Osteocyte (in vitro differentiated cells): ENCODE results near the gene SLC39A11. TPM values are rescaled to one million over a fixed set of nuclear protein-coding genes. Genes with fewer than 3 reads are reported as not detected.
"Not testable (repeated sequence)": the region's sequence is repeated elsewhere in the genome, so short reads cannot be mapped to it uniquely, and the experiment has no call there.

ENCODE experiments used
- DNase-seq: peaks from one replicate; pipeline ENCODE4 v3.0.0; 2021; ENCODE audit warnings: mixed read lengths; ENCODE audit not compliant: unreplicated experiment; ENCODE audit errors: extremely low spot score
- H3K27ac Mint-ChIP-seq: one replicate; pipeline ENCODE4 v1.8.0; 2021; ENCODE audit warnings: mild to moderate bottlenecking, mixed read lengths; ENCODE audit not compliant: unreplicated experiment
- H3K27me3 Mint-ChIP-seq: one replicate; pipeline ENCODE4 v1.8.0; 2021; ENCODE audit warnings: mixed read lengths; ENCODE audit not compliant: unreplicated experiment
- H3K36me3 Mint-ChIP-seq: one replicate; pipeline ENCODE4 v1.8.0; 2021; ENCODE audit warnings: mixed read lengths; ENCODE audit not compliant: unreplicated experiment
- H3K4me1 Mint-ChIP-seq: one replicate; pipeline ENCODE4 v1.8.0; 2021; ENCODE audit warnings: mixed read lengths; ENCODE audit not compliant: unreplicated experiment
- H3K4me3 Mint-ChIP-seq: one replicate; pipeline ENCODE4 v1.8.0; 2021; ENCODE audit warnings: mild to moderate bottlenecking, moderate library complexity, mixed read lengths; ENCODE audit not compliant: unreplicated experiment
- H3K9me3 Mint-ChIP-seq: one replicate; pipeline ENCODE4 v1.8.0; 2021; ENCODE audit warnings: mixed read lengths; ENCODE audit not compliant: unreplicated experiment
- total RNA-seq: library from RNA; stranded (reverse); gene quantifications from 2 replicates; pipeline ENCODE4 v1.2.1, GENCODE V29; 2021
- TF ChIP-seq, protein P1 (sequence below): fragments of 200-600 bp; sonication (generic); IDR thresholded peaks from 2 replicates; pipeline ENCODE4 v1.5.0; 2021; ENCODE audit warnings: antibody characterized with exemption, mild to moderate bottlenecking, moderate library complexity

The SLC39A11 gene
- total RNA-seq, 1 donor from 2014 or later = 50.2 TPM

DNA sequence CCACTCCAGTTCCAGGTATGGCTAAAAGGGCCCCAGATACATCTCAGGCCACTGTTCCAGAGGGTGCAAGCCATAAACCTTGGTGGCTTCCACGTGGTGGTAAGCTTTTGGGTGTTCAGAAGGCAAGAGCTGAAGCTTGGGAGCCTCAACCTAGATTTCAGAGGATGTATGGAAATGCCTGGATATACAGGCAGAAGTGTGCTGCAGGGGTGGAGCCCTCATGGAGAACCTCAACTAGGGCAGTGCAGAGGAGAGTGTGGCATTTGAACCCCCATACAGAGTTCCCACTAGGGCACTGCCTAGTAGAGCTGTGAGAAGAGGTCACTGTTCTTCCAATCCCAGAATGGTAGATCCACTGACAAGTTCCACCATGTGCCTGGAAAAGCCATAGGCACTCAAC, 267.3 kb downstream of the SLC39A11 start:
- DNase-seq = no peak
- H3K4me1 Mint-ChIP-seq = peaks cover 3% of the 10 kb centered on the region
- peaks cover 31% of the 10 kb centered on the region for H3K36me3 Mint-ChIP-seq
- TF ChIP-seq, protein P1, sequence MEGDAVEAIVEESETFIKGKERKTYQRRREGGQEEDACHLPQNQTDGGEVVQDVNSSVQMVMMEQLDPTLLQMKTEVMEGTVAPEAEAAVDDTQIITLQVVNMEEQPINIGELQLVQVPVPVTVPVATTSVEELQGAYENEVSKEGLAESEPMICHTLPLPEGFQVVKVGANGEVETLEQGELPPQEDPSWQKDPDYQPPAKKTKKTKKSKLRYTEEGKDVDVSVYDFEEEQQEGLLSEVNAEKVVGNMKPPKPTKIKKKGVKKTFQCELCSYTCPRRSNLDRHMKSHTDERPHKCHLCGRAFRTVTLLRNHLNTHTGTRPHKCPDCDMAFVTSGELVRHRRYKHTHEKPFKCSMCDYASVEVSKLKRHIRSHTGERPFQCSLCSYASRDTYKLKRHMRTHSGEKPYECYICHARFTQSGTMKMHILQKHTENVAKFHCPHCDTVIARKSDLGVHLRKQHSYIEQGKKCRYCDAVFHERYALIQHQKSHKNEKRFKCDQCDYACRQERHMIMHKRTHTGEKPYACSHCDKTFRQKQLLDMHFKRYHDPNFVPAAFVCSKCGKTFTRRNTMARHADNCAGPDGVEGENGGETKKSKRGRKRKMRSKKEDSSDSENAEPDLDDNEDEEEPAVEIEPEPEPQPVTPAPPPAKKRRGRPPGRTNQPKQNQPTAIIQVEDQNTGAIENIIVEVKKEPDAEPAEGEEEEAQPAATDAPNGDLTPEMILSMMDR = no peak
- no peak overlapping the region for H3K4me3 Mint-ChIP-seq
- H3K27me3 Mint-ChIP-seq = no peaks in the 10 kb centered on the region
- no peak overlapping the region for H3K27ac Mint-ChIP-seq
- H3K9me3 Mint-ChIP-seq = peaks cover 10% of the 10 kb centered on the region

DNA sequence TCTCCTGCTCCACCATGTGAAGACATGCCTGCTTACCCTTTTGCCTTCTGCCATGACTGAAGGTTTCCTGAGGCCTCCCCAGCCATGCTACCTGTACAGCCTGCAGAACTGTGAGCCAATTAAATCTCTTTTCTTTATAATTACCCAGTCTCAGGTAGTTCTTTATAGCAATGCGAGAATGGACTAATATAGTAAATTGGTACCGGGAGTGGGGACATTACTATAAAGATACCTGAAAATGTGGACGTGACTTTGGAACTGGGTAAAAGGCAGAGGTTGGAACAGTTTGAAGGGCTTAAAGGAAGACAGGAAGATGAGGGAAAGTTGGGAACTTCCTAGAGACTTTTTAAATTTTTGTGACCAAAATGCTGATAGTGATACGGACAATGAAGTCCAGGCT, 268.2 kb downstream of the SLC39A11 start:
- H3K27me3 Mint-ChIP-seq, H3K4me3 Mint-ChIP-seq, H3K27ac Mint-ChIP-seq, H3K4me1 Mint-ChIP-seq, DNase-seq: not testable (repeated sequence)
- peaks cover 31% of the 10 kb centered on the region for H3K36me3 Mint-ChIP-seq
- H3K9me3 Mint-ChIP-seq = peaks cover 10% of the 10 kb centered on the region

DNA sequence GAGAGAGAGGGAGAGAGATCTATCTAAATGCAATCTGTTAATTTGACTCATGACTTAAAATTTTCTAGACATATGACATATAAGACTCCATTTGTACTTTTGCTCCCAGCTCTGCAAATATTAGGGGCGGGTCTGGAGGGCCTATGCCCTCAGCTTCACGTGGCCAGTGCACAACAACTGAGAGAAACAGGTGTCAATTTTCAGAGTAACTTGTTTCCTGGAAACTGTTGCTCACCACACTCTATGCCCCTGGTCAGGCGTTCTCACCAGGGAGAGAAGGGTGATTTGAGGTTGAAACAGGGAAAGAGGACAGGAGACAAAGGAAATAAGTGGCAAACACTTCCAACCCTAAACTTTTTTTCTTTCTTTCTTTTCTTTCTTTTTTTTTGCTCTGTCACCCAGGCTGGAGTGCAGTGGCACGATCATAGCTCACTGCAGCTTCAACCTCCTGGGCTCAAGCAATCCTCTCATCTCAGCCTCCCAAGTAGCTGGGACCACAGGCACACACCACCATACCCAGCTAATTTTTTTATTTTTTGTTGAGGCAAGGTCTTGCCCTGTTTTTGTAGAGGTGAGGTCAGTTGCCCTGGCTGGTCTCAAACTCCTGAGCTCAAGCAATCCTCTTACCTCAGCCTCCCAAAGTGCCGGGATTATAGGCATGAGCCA, 270.0 kb downstream of the SLC39A11 start:
- Mint-ChIP-seq H3K4me1 (peaks cover 3% of the 10 kb centered on the region), H3K4me3 (no peak overlapping the region)

DNA sequence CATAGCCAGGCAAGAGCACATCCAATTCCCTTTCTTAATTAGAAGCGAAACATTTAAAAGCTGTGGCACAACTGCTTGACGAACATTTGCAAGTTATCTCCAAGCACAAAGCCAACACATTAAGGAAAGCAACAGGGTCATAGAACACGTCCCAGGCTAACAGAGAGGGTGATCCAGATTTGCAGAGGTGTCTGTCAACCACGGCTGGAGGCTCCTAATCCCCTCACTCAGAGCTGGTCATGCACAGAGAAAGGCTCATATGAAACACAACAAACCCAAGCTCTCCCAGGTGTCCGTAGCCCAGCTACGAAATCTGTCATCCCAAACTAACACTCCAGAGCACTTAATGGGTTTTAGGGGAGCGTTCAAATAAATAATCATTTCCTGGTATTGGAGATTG, 276.1 kb downstream of the SLC39A11 start:
- Mint-ChIP-seq H3K27me3 (no peaks in the 10 kb centered on the region), H3K4me3 (no peak overlapping the region), H3K4me1 (peaks cover 7% of the 10 kb centered on the region), H3K27ac (no peak overlapping the region), H3K36me3 (peaks cover 19% of the 10 kb centered on the region), H3K9me3 (peaks cover 3% of the 10 kb centered on the region)
- no peak for DNase-seq
- TF ChIP-seq, protein P1 = no peak

More for the DNA sequence above, 270.0 kb downstream of the SLC39A11 start:
- TF ChIP-seq, protein P1 = no peak
- Mint-ChIP-seq H3K36me3 (peaks cover 33% of the 10 kb centered on the region), H3K27me3 (no peaks in the 10 kb centered on the region), H3K9me3 (peaks cover 10% of the 10 kb centered on the region), H3K27ac (no peak overlapping the region)
- no peak for DNase-seq

DNA sequence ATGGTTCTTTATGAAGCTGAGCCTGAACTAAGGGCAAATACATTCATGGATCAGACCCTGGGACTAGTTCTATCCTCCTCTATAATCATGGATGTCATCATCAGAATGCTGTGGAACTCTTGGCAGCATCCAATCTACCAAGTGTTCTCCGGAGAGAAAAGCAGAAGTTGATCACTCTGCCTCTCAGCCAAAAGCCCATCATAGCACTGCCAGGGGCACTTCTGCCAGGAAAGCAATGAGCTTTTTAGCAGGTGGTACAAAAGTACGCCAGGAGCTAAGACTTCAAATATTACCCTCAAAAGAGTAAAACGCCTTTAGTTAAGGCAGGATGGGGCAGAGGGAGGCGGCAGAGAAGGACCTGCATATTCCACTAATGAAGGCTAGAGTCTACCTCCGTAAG, 279.0 kb downstream of the SLC39A11 start:
- Mint-ChIP-seq H3K27ac (no peak overlapping the region), H3K27me3 (no peaks in the 10 kb centered on the region), H3K4me3 (no peak overlapping the region), H3K4me1 (peaks cover 7% of the 10 kb centered on the region), H3K9me3 (peaks cover 3% of the 10 kb centered on the region), H3K36me3 (peaks cover 21% of the 10 kb centered on the region)
- DNase-seq = no peak
- TF ChIP-seq, protein P1 = no peak
